Esophagus squamous epithelium (tissue), 5 donors: ENCODE results near the gene SMOC2. TPM values are rescaled to one million over a fixed set of nuclear protein-coding genes. Genes with fewer than 3 reads are reported as not detected.

Experiments
- DNase-seq: peaks from one replicate; lab custom pipeline; 2025; lab: John Stamatoyannopoulos, UW
- H3K27ac ChIP-seq, 4 donors: fragments of 200-600 bp; sonication (generic); one replicate each; pipeline ENCODE4 v1.5.1; 2016 to 2019; ENCODE audit warnings: mild to moderate bottlenecking in 1 of 4
- H3K27me3 ChIP-seq, 4 donors: fragments of 200-600 bp; sonication (generic); 1 replicate in 3 of 4; 2 replicates in 1 of 4; pipeline versions ENCODE4 v1.5.1 to v1.6.0; 2017 to 2021; ENCODE audit warnings: antibody characterized with exemption in 1 of 4
- H3K36me3 ChIP-seq, 3 donors: fragments of 200-600 bp; sonication (generic); one replicate each; pipeline ENCODE4 v1.5.1; 2016 to 2019
- H3K4me1 ChIP-seq, 3 donors: fragments of 200-600 bp; sonication (generic); one replicate each; pipeline ENCODE4 v1.5.1; 2017 to 2019
- H3K4me3 ChIP-seq, 4 donors: fragments of 200-600 bp; sonication (generic); 1 replicate in 3 of 4; 2 replicates in 1 of 4; pipeline ENCODE4 v1.5.1; 2016 to 2019; ENCODE audit warnings: mild to moderate bottlenecking in 2 of 4, moderate library complexity in 1 of 4
- H3K9me3 ChIP-seq, 3 donors: fragments of 200-600 bp; sonication (generic); one replicate each; pipeline ENCODE4 v1.5.1; 2016 to 2019
- POLR2A ChIP-seq, 4 donors: fragments of 450-650 bp; IDR thresholded peaks; one replicate each; pipeline ENCODE4 v1.6.1; 2017; ENCODE audit warnings: antibody characterized with exemption in 4 of 4, mild to moderate bottlenecking in 4 of 4, moderate library complexity in 3 of 4
- WGBS, 2 donors: methylation state at CpG; one replicate each; pipeline ENCODE4 v1.1.5; 2018; 5-methylcytosine and 5-hydroxymethylcytosine counted together
- intact Hi-C: fragments of 100-400 bp; cut with DNase I; formaldehyde crosslinking; loops from one replicate; pipeline ENCODE4 v1.15.0; 2022
- total RNA-seq, 4 donors: library from RNA; depleted of rRNA; stranded (reverse); fragments of >200 nt; gene quantifications; one replicate each; pipeline ENCODE4 v1.1.0, GENCODE V29; 2016
- TF ChIP-seq, protein P1 (sequence below), 6 experiments: fragments of 450-650 bp in 4 of 6; fragments of 200-600 bp in 2 of 6; sonication (generic) in 2 of 6; IDR thresholded peaks; one replicate each; pipeline ENCODE4 v1.5.1; 2016 to 2019; ENCODE audit warnings: antibody characterized with exemption in 6 of 6, mild to moderate bottlenecking in 4 of 6, moderate library complexity in 4 of 6
- donor health status: DM: yes; HTN: yes; CAD: no.

Gene SMOC2
- total RNA-seq, 4 donors from 2014 or later: 1.9 to 35.5 (median 7.1) TPM

DNA sequence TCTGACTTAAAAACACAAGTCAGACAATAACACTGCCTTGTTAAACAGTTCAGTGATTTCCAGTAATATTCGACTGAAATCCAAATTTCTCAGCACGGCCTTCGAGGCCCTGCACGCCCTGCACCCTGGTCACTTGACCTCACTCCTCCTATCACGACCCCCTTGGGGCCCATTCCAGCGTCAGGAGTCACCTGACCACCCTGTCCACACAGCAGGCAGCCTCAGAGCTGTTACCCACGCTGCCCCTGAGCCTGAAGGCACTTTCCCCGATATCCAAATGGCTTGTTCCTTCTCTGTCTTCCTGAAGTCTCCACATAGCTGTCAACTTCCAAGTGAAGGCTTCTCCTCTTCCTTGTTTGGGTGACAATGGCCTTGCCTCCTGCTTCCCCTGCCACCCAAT lies 33.1 kb upstream of the SMOC2 start:
- Histone ChIP-seq H3K4me3 (no peak overlapping the region), H3K4me1 (no peaks in the 10 kb centered on the region), H3K36me3 (no peaks in the 10 kb centered on the region), H3K27me3 (peaks cover 0 to 5% (median 0%) of the 10 kb centered on the region in 4 donors), H3K27ac (no peak overlapping the region), H3K9me3 (no peaks in the 10 kb centered on the region)
- intact Hi-C loops: no loop called here
- WGBS, 2 donors: 77 to 82% methylated on average over 8 of the region's 8 CpGs
- TF ChIP-seq, protein P1, sequence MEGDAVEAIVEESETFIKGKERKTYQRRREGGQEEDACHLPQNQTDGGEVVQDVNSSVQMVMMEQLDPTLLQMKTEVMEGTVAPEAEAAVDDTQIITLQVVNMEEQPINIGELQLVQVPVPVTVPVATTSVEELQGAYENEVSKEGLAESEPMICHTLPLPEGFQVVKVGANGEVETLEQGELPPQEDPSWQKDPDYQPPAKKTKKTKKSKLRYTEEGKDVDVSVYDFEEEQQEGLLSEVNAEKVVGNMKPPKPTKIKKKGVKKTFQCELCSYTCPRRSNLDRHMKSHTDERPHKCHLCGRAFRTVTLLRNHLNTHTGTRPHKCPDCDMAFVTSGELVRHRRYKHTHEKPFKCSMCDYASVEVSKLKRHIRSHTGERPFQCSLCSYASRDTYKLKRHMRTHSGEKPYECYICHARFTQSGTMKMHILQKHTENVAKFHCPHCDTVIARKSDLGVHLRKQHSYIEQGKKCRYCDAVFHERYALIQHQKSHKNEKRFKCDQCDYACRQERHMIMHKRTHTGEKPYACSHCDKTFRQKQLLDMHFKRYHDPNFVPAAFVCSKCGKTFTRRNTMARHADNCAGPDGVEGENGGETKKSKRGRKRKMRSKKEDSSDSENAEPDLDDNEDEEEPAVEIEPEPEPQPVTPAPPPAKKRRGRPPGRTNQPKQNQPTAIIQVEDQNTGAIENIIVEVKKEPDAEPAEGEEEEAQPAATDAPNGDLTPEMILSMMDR (IDR thresholded peaks at IDR 0.05): no peak
- no peak for TF ChIP-seq POLR2A (IDR thresholded peaks at IDR 0.05)
- DNase-seq: no peak

GRCh38 chr6:168408504-168409136 lies 32.4 kb upstream of the SMOC2 start:
- H3K9me3 ChIP-seq: no peaks in the 10 kb centered on the region
- no peak overlapping the region for H3K4me3 ChIP-seq
- intact Hi-C loops: no loop called here
- H3K27ac ChIP-seq: no peak overlapping the region
- no peaks in the 10 kb centered on the region for H3K36me3 ChIP-seq
- no peaks in the 10 kb centered on the region for H3K4me1 ChIP-seq
- TF ChIP-seq POLR2A (IDR thresholded peaks at IDR 0.05): no peak
- TF ChIP-seq, protein P1 (IDR thresholded peaks at IDR 0.05): no peak
- DNase-seq: no peak
- 87 to 89% methylated on average over 12 to 13 of the region's 13 CpGs for WGBS, 2 donors
- no peaks in the 10 kb centered on the region for H3K27me3 ChIP-seq

DNA sequence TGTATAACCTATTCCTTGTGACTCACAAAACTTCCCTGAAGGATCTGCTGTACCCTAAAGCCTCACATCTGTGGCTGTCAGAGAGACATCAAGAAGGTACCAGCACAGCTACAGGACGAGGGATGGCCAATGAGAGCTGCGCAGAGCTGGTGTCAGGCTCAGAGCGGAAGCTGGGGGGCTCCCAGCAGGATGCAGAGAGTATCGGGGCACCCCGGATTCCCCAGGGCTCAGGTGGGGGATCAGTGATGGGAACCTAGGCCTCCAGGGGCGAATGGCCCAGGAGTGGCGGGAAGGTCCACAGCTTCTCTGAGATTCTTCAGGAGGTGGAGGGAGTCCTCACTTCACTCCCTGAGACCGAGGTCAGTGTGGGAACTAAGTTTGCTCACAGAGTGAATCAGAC lies 30.9 kb upstream of the SMOC2 start:
- no peak overlapping the region for H3K27ac ChIP-seq
- no peaks in the 10 kb centered on the region for H3K36me3 ChIP-seq
- no peaks in the 10 kb centered on the region for H3K27me3 ChIP-seq
- H3K9me3 ChIP-seq: no peaks in the 10 kb centered on the region
- intact Hi-C loops: no loop called here
- no peak for DNase-seq
- 84 to 89% methylated on average over 8 of the region's 8 CpGs for WGBS, 2 donors
- TF ChIP-seq, protein P1 (IDR thresholded peaks at IDR 0.05): no peak
- TF ChIP-seq POLR2A (IDR thresholded peaks at IDR 0.05): no peak
- H3K4me1 ChIP-seq: peaks cover 0 to 10% (median 0%) of the 10 kb centered on the region in 3 donors
- no peak overlapping the region for H3K4me3 ChIP-seq

DNA sequence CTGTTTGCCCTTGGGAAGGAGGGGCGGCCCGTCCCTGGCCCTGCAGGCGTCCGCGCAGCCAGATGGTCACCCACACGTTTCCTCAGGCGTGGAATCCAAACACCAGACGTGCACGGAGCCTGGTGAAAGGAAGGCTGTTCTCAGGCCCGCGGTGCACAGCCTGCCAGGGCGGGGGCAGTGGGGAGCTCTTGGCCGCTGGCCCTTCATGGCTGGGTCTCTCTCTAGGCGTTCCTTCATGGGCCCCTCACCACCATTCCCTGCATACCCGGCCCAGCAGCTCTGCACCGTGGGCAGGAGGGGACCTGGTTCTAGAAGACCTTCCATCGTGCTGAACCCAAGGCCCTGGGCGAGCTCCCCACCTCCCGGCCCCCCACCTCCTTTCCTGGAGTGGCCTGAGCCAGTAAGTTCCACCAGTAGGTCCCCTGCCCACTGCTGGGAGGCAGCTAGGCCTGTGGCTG lies 30.4 kb upstream of the SMOC2 start:
- no peak for DNase-seq
- no peak overlapping the region for H3K4me3 ChIP-seq

DNA sequence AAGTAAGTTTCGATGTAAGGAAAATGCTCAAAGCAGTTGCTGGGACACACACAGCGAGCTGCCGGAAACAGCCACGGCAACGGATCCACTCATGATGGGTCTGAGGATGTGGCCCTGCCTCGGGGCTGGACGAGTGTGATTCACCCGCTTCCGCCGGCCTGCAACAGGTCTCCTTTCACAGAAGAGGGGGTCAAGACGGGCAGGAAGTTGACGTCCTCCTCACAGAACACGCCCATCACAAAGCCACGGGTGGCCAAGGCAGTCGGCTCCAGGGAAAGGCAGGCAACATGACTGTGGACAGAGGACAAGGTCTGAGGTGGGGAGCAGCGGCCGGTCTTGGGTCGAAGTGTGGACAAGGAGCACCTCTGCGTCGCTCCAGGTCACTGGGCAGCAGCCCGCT lies 29.9 kb upstream of the SMOC2 start:
- H3K27ac ChIP-seq: no peak overlapping the region
- H3K9me3 ChIP-seq: no peaks in the 10 kb centered on the region
- no peaks in the 10 kb centered on the region for H3K27me3 ChIP-seq
- WGBS, 2 donors: 86 to 100% methylated on average over 5 to 11 of the region's 21 CpGs
- intact Hi-C loops: no loop called here
- TF ChIP-seq, protein P1 (IDR thresholded peaks at IDR 0.05): no peak
- no peak for TF ChIP-seq POLR2A (IDR thresholded peaks at IDR 0.05)
- H3K4me3 ChIP-seq: no peak overlapping the region
- DNase-seq: no peak
- H3K36me3 ChIP-seq: no peaks in the 10 kb centered on the region
- H3K4me1 ChIP-seq: peaks cover 0 to 21% (median 0%) of the 10 kb centered on the region in 3 donors

More for the DNA sequence above, 30.4 kb upstream of the SMOC2 start:
- TF ChIP-seq, protein P1 (IDR thresholded peaks at IDR 0.05): no peak
- no peak for TF ChIP-seq POLR2A (IDR thresholded peaks at IDR 0.05)
- no peak overlapping the region for H3K27ac ChIP-seq
- H3K9me3 ChIP-seq: no peaks in the 10 kb centered on the region
- H3K4me1 ChIP-seq: peaks cover 0 to 16% (median 0%) of the 10 kb centered on the region in 3 donors
- H3K27me3 ChIP-seq: no peaks in the 10 kb centered on the region
- H3K36me3 ChIP-seq: no peaks in the 10 kb centered on the region
- 65 to 67% methylated on average over 5 to 6 of the region's 19 CpGs for WGBS, 2 donors
- intact Hi-C loops: no loop called here
